ENCODE data around the gene MCM7. TPM values are rescaled to one million over a fixed set of nuclear protein-coding genes. Genes with fewer than 3 reads are reported as not detected.

Gene MCM7
- total and polyA plus RNA-seq, 2 of the 13 experiments (the other 11 are each of a cell fraction or from before 2014, with no cell fraction given): 84.5 to 214 TPM

GRCh38 chr7:100049441-100050291 is 51.5 kb downstream of the MCM7 start, which contains the start of gene ZSCAN21 (continued):
- TF ChIP-seq RERE (CRISPR knock-in tag; IDR thresholded peaks at IDR 0.05; ENCODE audit: low read depth) (no peak), ZNF136 (CRISPR knock-in tag; IDR thresholded peaks at IDR 0.05; ENCODE audit: low read depth) (no peak; the same call in 1 of the 2 replicates), ZNF616 (CRISPR knock-in tag; IDR thresholded peaks at IDR 0.05; ENCODE audit: low read depth) (no peak), GATA4 (IDR thresholded peaks at IDR 0.05; ENCODE audit: borderline replicate concordance, low read depth) (peak; percentile 32; the same call in 1 of the 2 replicates), SKI (IDR thresholded peaks at IDR 0.05; ENCODE audit: partially characterized antibody) (no peak), BRD4 (CRISPR knock-in tag; IDR thresholded peaks at IDR 0.05) (0 out of 2 replicates have a peak, but pooled peaks have one; percentile 52), CHD4 (IDR thresholded peaks at IDR 0.05; ENCODE audit: borderline replicate concordance, low read length) (no peak), ELK4 (CRISPR knock-in tag; IDR thresholded peaks at IDR 0.05; ENCODE audit: borderline replicate concordance) (no peak), RNF219 (CRISPR knock-in tag; IDR thresholded peaks at IDR 0.05) (no peak), ZNF10 (CRISPR knock-in tag; IDR thresholded peaks at IDR 0.05; ENCODE audit: borderline replicate concordance, low read depth) (no peak), ZNF609 (CRISPR knock-in tag; IDR thresholded peaks at IDR 0.05; ENCODE audit: borderline replicate concordance) (no peak), BRCA1 (CRISPR knock-in tag; IDR thresholded peaks at IDR 0.05) (peak; percentile 61; the same call in 1 of the 2 replicates), ZNF782 (CRISPR knock-in tag; IDR thresholded peaks at IDR 0.05; ENCODE audit: borderline replicate concordance) (peak; percentile 33; the same call in 1 of the 2 replicates)

Data from HepG2 (cell line).